ENCODE data around the gene METRN. TPM values are rescaled to one million over a fixed set of nuclear protein-coding genes. Genes with fewer than 3 reads are reported as not detected.

METRN gene
- total RNA-seq, 2 experiments from 2014 or later, result 2.6 to 3.2 TPM

DNA sequence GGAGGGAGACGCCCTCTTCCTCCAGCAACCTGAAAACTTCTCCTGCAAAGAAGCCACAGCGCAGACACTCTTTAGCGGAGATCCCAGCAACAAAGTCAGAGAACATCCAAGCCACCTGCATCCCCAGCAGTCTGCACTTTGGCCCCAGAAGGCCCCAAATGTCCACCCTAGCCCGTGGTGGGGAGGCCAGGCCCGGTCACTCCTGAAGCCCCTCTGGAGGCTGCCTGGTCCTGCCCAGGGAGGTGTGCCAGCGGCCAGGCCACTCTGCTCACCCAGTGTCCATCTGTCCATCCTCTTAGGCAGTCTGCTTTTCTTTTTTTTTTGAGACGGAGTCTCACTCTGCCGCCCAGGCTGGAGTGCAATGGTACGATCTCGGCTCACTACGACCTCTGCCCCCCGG, 17.4 kb downstream of the METRN start:
- no peaks in the 10 kb centered on the region for H3K4me1 Mint-ChIP-seq (ENCODE audit: low read depth)
- no peaks in the 10 kb centered on the region for H3K9me3 ChIP-seq (ENCODE audit: control insufficient read depth in 1 of 2, insufficient read depth in 1 of 2, low read length in 2 of 2)

GRCh38 chr16:732936-733335, 18.0 kb downstream of the METRN start:
- intact Hi-C loops (cut with DNase I, micrococcal nuclease), result no loop called here
- CTCF ChIA-PET, result interaction anchor here (0.6 to 1.1 kb wide), 2 partner anchors 11 to 17 kb away, joined by 3 read pairs; no protein-coding TSS in a partner anchor
- H3K4me1 Mint-ChIP-seq (ENCODE audit: low read depth), result no peaks in the 10 kb centered on the region

More for the DNA sequence above, 17.4 kb downstream of the METRN start:
- peaks cover 10% of the 10 kb centered on the region for H3K4me1 ChIP-seq (ENCODE audit: insufficient read depth, low read length)
- POLR2A ChIA-PET, result no interaction called here
- TF ChIP-seq CTCF (IDR thresholded peaks at IDR 0.05), result no peak
- no peak overlapping the region for H3K27ac Mint-ChIP-seq
- H3K4me3 ChIP-seq (ENCODE audit: low read length), result no peak overlapping the region
- peaks cover 30% of the 10 kb centered on the region for H3K36me3 Mint-ChIP-seq (ENCODE audit: low read depth)
- no peak for ATAC-seq (ENCODE audit: poor library complexity)
- no peak overlapping the region for H3K27ac ChIP-seq (ENCODE audit: low read depth in 1 of 2, low read length in 2 of 2)
- intact Hi-C loops (cut with DNase I, micrococcal nuclease), result no loop called here
- H3K36me3 ChIP-seq (ENCODE audit: insufficient read depth, low read length), result peaks cover 40% of the 10 kb centered on the region
- no peaks in the 10 kb centered on the region for H3K27me3 ChIP-seq (ENCODE audit: control insufficient read depth in 1 of 2, insufficient read depth in 2 of 2, low read length in 2 of 2)
- DNase-seq, result peak in 1 of 14 experiments; percentile 5
- H3K27me3 Mint-ChIP-seq, result no peaks in the 10 kb centered on the region
- H3K9me3 Mint-ChIP-seq, result no peaks in the 10 kb centered on the region
- H3K4me3 Mint-ChIP-seq, result no peak overlapping the region
- CTCF ChIA-PET, result no interaction called here

GRCh38 chr16:733382-734207, 18.7 kb downstream of the METRN start:
- ChIA-PET CTCF (interaction anchor here (0.6 to 1.1 kb wide), 2 partner anchors 11 to 18 kb away, joined by 3 read pairs; no protein-coding TSS in a partner anchor), POLR2A (interaction anchor here (1.0 kb wide), 1 partner anchor 9 kb away, joined by 3 read pairs; no protein-coding TSS in a partner anchor)
- Mint-ChIP-seq H3K36me3 (ENCODE audit: low read depth) (peaks cover 33% of the 10 kb centered on the region), H3K4me1 (ENCODE audit: low read depth) (no peaks in the 10 kb centered on the region), H3K27me3 (no peaks in the 10 kb centered on the region), H3K4me3 (no peak overlapping the region), H3K9me3 (no peaks in the 10 kb centered on the region), H3K27ac (no peak overlapping the region)
- Histone ChIP-seq H3K27me3 (ENCODE audit: control insufficient read depth in 1 of 2, insufficient read depth in 2 of 2, low read length in 2 of 2) (no peaks in the 10 kb centered on the region), H3K4me3 (ENCODE audit: low read length) (no peak overlapping the region), H3K27ac (ENCODE audit: low read depth in 1 of 2, low read length in 2 of 2) (no peak overlapping the region), H3K4me1 (ENCODE audit: insufficient read depth, low read length) (peaks cover 1% of the 10 kb centered on the region), H3K36me3 (ENCODE audit: insufficient read depth, low read length) (peaks cover 48% of the 10 kb centered on the region), H3K9me3 (ENCODE audit: control insufficient read depth in 1 of 2, insufficient read depth in 1 of 2, low read length in 2 of 2) (no peaks in the 10 kb centered on the region)
- peak in 9 of 14 experiments; percentile 16 to 63 (median 40) for DNase-seq
- intact Hi-C loops (cut with DNase I, micrococcal nuclease), result no loop called here
- peak; percentile 48 for ATAC-seq (ENCODE audit: poor library complexity)
- TF ChIP-seq CTCF (IDR thresholded peaks at IDR 0.05), result peak; percentile 18

More at GRCh38 chr16:732936-733335, 18.0 kb downstream of the METRN start:
- Histone ChIP-seq H3K9me3 (ENCODE audit: control insufficient read depth in 1 of 2, insufficient read depth in 1 of 2, low read length in 2 of 2) (no peaks in the 10 kb centered on the region), H3K27me3 (ENCODE audit: control insufficient read depth in 1 of 2, insufficient read depth in 2 of 2, low read length in 2 of 2) (no peaks in the 10 kb centered on the region), H3K4me1 (ENCODE audit: insufficient read depth, low read length) (peaks cover 5% of the 10 kb centered on the region), H3K36me3 (ENCODE audit: insufficient read depth, low read length) (peaks cover 46% of the 10 kb centered on the region), H3K4me3 (ENCODE audit: low read length) (no peak overlapping the region), H3K27ac (ENCODE audit: low read depth in 1 of 2, low read length in 2 of 2) (no peak overlapping the region)
- Mint-ChIP-seq H3K27ac (no peak overlapping the region), H3K27me3 (no peaks in the 10 kb centered on the region), H3K36me3 (ENCODE audit: low read depth) (peaks cover 31% of the 10 kb centered on the region), H3K9me3 (no peaks in the 10 kb centered on the region), H3K4me3 (no peak overlapping the region)
- TF ChIP-seq CTCF (IDR thresholded peaks at IDR 0.05), result no peak
- POLR2A ChIA-PET, result interaction anchor here (1.0 kb wide), 1 partner anchor 9 kb away, joined by 3 read pairs; no protein-coding TSS in a partner anchor
- ATAC-seq (ENCODE audit: poor library complexity) (no peak), DNase-seq (peak in 1 of 14 experiments; percentile 29)
